HG03432 (cell line): ENCODE measurements around the gene DLGAP1.
A peak's percentile ranks its signal among the peaks of the same experiment; 100 is the strongest.

ENCODE experiments used
- ATAC-seq: cut with Tn5 transposase; IDR thresholded peaks from one replicate; pipeline ENCODE4 v1.9.1; 2021; ENCODE audit warnings: mild to moderate bottlenecking, moderate library complexity; ENCODE audit not compliant: unreplicated experiment

The DLGAP1 gene

GRCh38 chr18:4193086-4193485 lies 262.0 kb downstream of the DLGAP1 start:
- no peak for ATAC-seq

GRCh38 chr18:4181882-4182568 lies 273.1 kb downstream of the DLGAP1 start:
- no peak for ATAC-seq

- ATAC-seq = no peak
These were observed 274.0 kb downstream of the DLGAP1 start for GRCh38 chr18:4181086-4181485.

- ATAC-seq = no peak
These were observed 282.7 kb downstream of the DLGAP1 start for GRCh38 chr18:4172196-4173100.

GRCh38 chr18:4157352-4157751 lies 297.8 kb downstream of the DLGAP1 start:
- ATAC-seq = no peak

GRCh38 chr18:4146797-4147196 lies 308.3 kb downstream of the DLGAP1 start:
- no peak for ATAC-seq

GRCh38 chr18:4144201-4144600 lies 310.9 kb downstream of the DLGAP1 start:
- ATAC-seq = no peak

GRCh38 chr18:4143585-4143984 lies 311.5 kb downstream of the DLGAP1 start:
- no peak for ATAC-seq

GRCh38 chr18:4142876-4143275 lies 312.2 kb downstream of the DLGAP1 start:
- ATAC-seq = no peak

- ATAC-seq = no peak
These were observed 320.4 kb downstream of the DLGAP1 start for GRCh38 chr18:4134700-4135099.

- ATAC-seq = no peak
These were observed 324.1 kb downstream of the DLGAP1 start for GRCh38 chr18:4130734-4131719.

- no peak for ATAC-seq
These were observed 328.2 kb downstream of the DLGAP1 start for GRCh38 chr18:4126939-4127338.

- no peak for ATAC-seq
These were observed 329.4 kb downstream of the DLGAP1 start for GRCh38 chr18:4125627-4126230.

GRCh38 chr18:4125224-4125623 lies 329.9 kb downstream of the DLGAP1 start:
- ATAC-seq = no peak

- ATAC-seq = no peak
These were observed 335.3 kb downstream of the DLGAP1 start for GRCh38 chr18:4119813-4120212.

GRCh38 chr18:4119127-4119648 lies 335.9 kb downstream of the DLGAP1 start:
- ATAC-seq = no peak

- no peak for ATAC-seq
These were observed 347.1 kb downstream of the DLGAP1 start for GRCh38 chr18:4108016-4108415.

- no peak for ATAC-seq
These were observed 348.0 kb downstream of the DLGAP1 start for GRCh38 chr18:4107049-4107467.

- peak; percentile 69 for ATAC-seq
These were observed 348.6 kb downstream of the DLGAP1 start for GRCh38 chr18:4106407-4107033.

GRCh38 chr18:4102901-4103300 lies 352.2 kb downstream of the DLGAP1 start:
- ATAC-seq = no peak
